GM21360 (cell line): Measurements from ENCODE around the gene C19orf81.

ENCODE experiments used
- ATAC-seq: cut with Tn5 transposase; IDR thresholded peaks from one replicate; pipeline ENCODE4 v1.9.1; 2021; ENCODE audit warnings: mild to moderate bottlenecking, moderate library complexity; ENCODE audit not compliant: unreplicated experiment

Gene C19orf81

GRCh38 chr19:50629194-50629593 is 20.1 kb upstream of the C19orf81 start:
- ATAC-seq = no peak

- ATAC-seq = no peak
These were observed 19.4 kb upstream of the C19orf81 start for GRCh38 chr19:50629801-50630200.

GRCh38 chr19:50632151-50632835 is 17.0 kb upstream of the C19orf81 start:
- ATAC-seq = no peak

GRCh38 chr19:50633359-50633758 is 15.9 kb upstream of the C19orf81 start:
- no peak for ATAC-seq

- no peak for ATAC-seq
These were observed 15.3 kb upstream of the C19orf81 start for GRCh38 chr19:50633973-50634372.

GRCh38 chr19:50636317-50637085 is 12.7 kb upstream of the C19orf81 start:
- no peak for ATAC-seq

- ATAC-seq = no peak
These were observed 10.6 kb upstream of the C19orf81 start for GRCh38 chr19:50638600-50638999.

GRCh38 chr19:50639121-50640112 is 9.8 kb upstream of the C19orf81 start, which contains the start of gene SYT3:
Gene SYT3, minus strand, starts transcription at chr19:50639881. Its CDS starts 2,470 bp downstream, at chr19:50637411.
- ATAC-seq = no peak

GRCh38 chr19:50640368-50640767 is 8.9 kb upstream of the C19orf81 start:
- ATAC-seq = no peak

- ATAC-seq = no peak
These were observed 4.8 kb upstream of the C19orf81 start for GRCh38 chr19:50644315-50644915.

- ATAC-seq = no peak
These were observed 4.1 kb upstream of the C19orf81 start for GRCh38 chr19:50645107-50645506.

- ATAC-seq = no peak
These were observed 3.0 kb upstream of the C19orf81 start for GRCh38 chr19:50646074-50646807.

GRCh38 chr19:50647879-50648615 is 1.2 kb upstream of the C19orf81 start:
- ATAC-seq = no peak

GRCh38 chr19:50648659-50649058 is 586 bp upstream of the C19orf81 start:
- no peak for ATAC-seq

- no peak for ATAC-seq
These were observed 1.9 kb downstream of the C19orf81 start for GRCh38 chr19:50651174-50651573.

GRCh38 chr19:50652722-50653121 is 3.5 kb downstream of the C19orf81 start:
- no peak for ATAC-seq

- ATAC-seq = no peak
These were observed 5.6 kb downstream of the C19orf81 start for GRCh38 chr19:50654882-50655281.

GRCh38 chr19:50657222-50657669 is 8.0 kb downstream of the C19orf81 start:
- no peak for ATAC-seq
